Neuronal stem cell (in vitro differentiated cells): ENCODE measurements around the gene MFAP2.
"Not testable (repeated sequence)": the region's sequence is repeated elsewhere in the genome, so short reads cannot be mapped to it uniquely, and the experiment has no call there.

ENCODE experiments used
- DNase-seq: peaks from one replicate; pipeline ENCODE4 v3.0.0-alpha.2; 2013; ENCODE audit warnings: low spot score
- H2AFZ ChIP-seq: one replicate; pipeline ENCODE4 v1.6.1; 2013; ENCODE audit warnings: mild to moderate bottlenecking, low read length, inconsistent platforms
- H2AK5ac ChIP-seq: 2 replicates; pipeline ENCODE4 v1.6.1; 2013; ENCODE audit warnings: low read depth, mild to moderate bottlenecking, inconsistent platforms, low read length, moderate library complexity, mixed read lengths
- H2BK120ac ChIP-seq: 2 replicates; pipeline ENCODE4 v1.6.1; 2013; ENCODE audit warnings: low read depth, mild to moderate bottlenecking, inconsistent platforms, low read length, moderate library complexity, mixed read lengths
- H2BK12ac ChIP-seq: one replicate; pipeline ENCODE4 v1.6.1; 2013; ENCODE audit warnings: low read length, inconsistent platforms
- H2BK15ac ChIP-seq: 2 replicates; pipeline ENCODE4 v1.6.1; 2013; ENCODE audit warnings: mild to moderate bottlenecking, low read length, inconsistent platforms, mixed read lengths
- H2BK5ac ChIP-seq: one replicate; pipeline ENCODE4 v1.6.1; 2013; ENCODE audit warnings: inconsistent platforms, mild to moderate bottlenecking, low read length, moderate library complexity
- H3K14ac ChIP-seq: one replicate; pipeline ENCODE4 v1.6.1; 2013; ENCODE audit warnings: low read length, inconsistent platforms
- H3K18ac ChIP-seq: 2 replicates; pipeline ENCODE4 v1.6.1; 2013; ENCODE audit warnings: low read length, inconsistent platforms
- H3K23ac ChIP-seq: 2 replicates; pipeline ENCODE4 v1.6.1; 2013; ENCODE audit warnings: low read depth, mild to moderate bottlenecking, mixed read lengths, low read length, inconsistent platforms; ENCODE audit not compliant: poor library complexity
- H3K27ac ChIP-seq: replicated peaks from 3 replicates; pipeline ENCODE4 v1.5.1; 2013; ENCODE audit warnings: low read length, inconsistent platforms
- H3K27me3 ChIP-seq, 3 experiments: 2 replicates each; pipeline ENCODE4 v1.6.1; 2013; ENCODE audit warnings: low read length in 3 of 3, mild to moderate bottlenecking in 2 of 3, inconsistent platforms in 1 of 3, low read depth in 1 of 3, mixed read lengths in 1 of 3, moderate library complexity in 1 of 3; ENCODE audit not compliant: control insufficient read depth in 3 of 3, insufficient read depth in 3 of 3
- H3K36me3 ChIP-seq, 2 donors: replicated peaks in 1 of 2; 2 replicates each; pipeline ENCODE4 v1.6.1; 2013; ENCODE audit warnings: low read length in 2 of 2; ENCODE audit not compliant: control insufficient read depth in 2 of 2, insufficient read depth in 2 of 2
- H3K4ac ChIP-seq: 2 replicates; pipeline ENCODE4 v1.6.1; 2013; ENCODE audit warnings: inconsistent platforms, mild to moderate bottlenecking, low read length, moderate library complexity
- H3K4me1 ChIP-seq, 2 donors: 1 replicate in 1 of 2; 2 replicates in 1 of 2; pipeline ENCODE4 v1.6.1; 2013; ENCODE audit warnings: low read length in 2 of 2, low read depth in 1 of 2; ENCODE audit not compliant: control insufficient read depth in 2 of 2, insufficient read depth in 1 of 2
- H3K4me2 ChIP-seq: one replicate; pipeline ENCODE4 v1.6.1; 2013; ENCODE audit warnings: mild to moderate bottlenecking, low read length, inconsistent platforms; ENCODE audit not compliant: insufficient read depth, poor library complexity, severe bottlenecking
- H3K4me3 ChIP-seq, 2 donors: 2 replicates each; pipeline ENCODE4 v1.5.1; 2013; ENCODE audit warnings: low read length in 2 of 2, mild to moderate bottlenecking in 2 of 2, inconsistent platforms in 1 of 2, moderate library complexity in 1 of 2
- H3K79me1 ChIP-seq: one replicate; pipeline ENCODE4 v1.6.1; 2013; ENCODE audit warnings: low read depth, mild to moderate bottlenecking, inconsistent platforms, low read length, moderate library complexity
- H3K9ac ChIP-seq: one replicate; pipeline ENCODE4 v1.6.1; 2013; ENCODE audit warnings: mild to moderate bottlenecking, low read depth, low read length, inconsistent platforms; ENCODE audit not compliant: poor library complexity
- H3K9me3 ChIP-seq, 2 donors: replicated peaks in 1 of 2; 2 replicates each; pipeline versions ENCODE3 to v1.6.1; 2013; ENCODE audit warnings: low read length in 2 of 2, mild to moderate bottlenecking in 2 of 2, inconsistent platforms in 1 of 2, low read depth in 1 of 2, mixed read lengths in 1 of 2, moderate library complexity in 1 of 2; ENCODE audit not compliant: control insufficient read depth in 2 of 2, insufficient read depth in 1 of 2
- H4K8ac ChIP-seq: one replicate; pipeline ENCODE4 v1.6.1; 2013; ENCODE audit warnings: low read depth, mild to moderate bottlenecking, inconsistent platforms, low read length, moderate library complexity
- H4K91ac ChIP-seq: one replicate; pipeline ENCODE4 v1.6.1; 2013; ENCODE audit warnings: low read length, low read depth, mild to moderate bottlenecking, inconsistent platforms; ENCODE audit not compliant: poor library complexity
- WGBS, 2 donors: extraction: QIAGEN DNeasy Blood & Tissue Kit; methylation state at CpG; one replicate each; pipeline ENCODE4 v1.1.7; 2013; ENCODE audit warnings: missing lambda C conversion rate in 2 of 2, mixed read lengths in 1 of 2; ENCODE audit not compliant: insufficient read length in 2 of 2, insufficient replicate concordance in 1 of 2; ENCODE audit errors: extremely low coverage in 2 of 2; 5-methylcytosine and 5-hydroxymethylcytosine counted together

MFAP2 gene

DNA sequence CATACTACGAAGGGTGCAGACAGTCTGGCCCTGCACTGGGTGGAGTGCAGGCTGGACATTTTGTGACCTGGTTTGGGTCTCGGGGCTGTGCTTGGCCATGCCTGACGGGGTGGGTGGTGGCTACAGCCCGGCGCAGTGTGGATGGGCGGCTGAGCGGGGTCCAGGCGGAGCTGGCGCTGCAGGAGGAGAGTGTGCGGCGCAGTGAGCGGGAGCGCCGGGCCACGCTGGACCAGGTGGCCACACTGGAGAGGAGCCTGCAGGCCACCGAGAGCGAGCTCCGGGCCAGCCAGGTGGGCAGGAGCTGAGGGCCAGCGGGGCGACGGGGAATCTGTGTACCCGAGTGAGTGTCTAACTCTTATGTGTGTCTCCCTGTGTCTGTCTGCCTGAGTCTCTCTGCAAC, 14.1 kb downstream of the MFAP2 start:
- H2BK5ac ChIP-seq, result peak overlapping the region; percentile 75
- H2BK12ac ChIP-seq, result no peak overlapping the region
- H2AK5ac ChIP-seq, result no peak overlapping the region
- H3K27me3 ChIP-seq, result no peaks in the 10 kb centered on the region
- H2AFZ ChIP-seq, result no peak overlapping the region
- H2BK15ac ChIP-seq, result no peak overlapping the region
- peaks cover 40 to 49% of the 10 kb centered on the region in 2 donors for H3K36me3 ChIP-seq
- peak overlapping the region; percentile 40 for H3K9ac ChIP-seq
- no peak overlapping the region for H3K4ac ChIP-seq
- no peak overlapping the region for H3K4me2 ChIP-seq
- no peak overlapping the region for H2BK120ac ChIP-seq
- H4K91ac ChIP-seq, result no peak overlapping the region
- DNase-seq, result no peak
- H3K4me3 ChIP-seq, result no peak overlapping the region
- H3K14ac ChIP-seq, result no peak overlapping the region
- H3K79me1 ChIP-seq, result peaks cover 5% of the 10 kb centered on the region
- no peak overlapping the region for H3K27ac ChIP-seq
- whole genome bisulfite sequencing, 2 donors, result no CpG with 5 or more reads among the region's 22 CpGs
- peak overlapping the region; percentile 73 for H3K23ac ChIP-seq
- no peak overlapping the region for H3K18ac ChIP-seq
- peaks cover 0 to 2% of the 10 kb centered on the region in 2 donors for H3K4me1 ChIP-seq
- no peaks in the 10 kb centered on the region for H3K9me3 ChIP-seq
- H4K8ac ChIP-seq, result no peak overlapping the region

DNA sequence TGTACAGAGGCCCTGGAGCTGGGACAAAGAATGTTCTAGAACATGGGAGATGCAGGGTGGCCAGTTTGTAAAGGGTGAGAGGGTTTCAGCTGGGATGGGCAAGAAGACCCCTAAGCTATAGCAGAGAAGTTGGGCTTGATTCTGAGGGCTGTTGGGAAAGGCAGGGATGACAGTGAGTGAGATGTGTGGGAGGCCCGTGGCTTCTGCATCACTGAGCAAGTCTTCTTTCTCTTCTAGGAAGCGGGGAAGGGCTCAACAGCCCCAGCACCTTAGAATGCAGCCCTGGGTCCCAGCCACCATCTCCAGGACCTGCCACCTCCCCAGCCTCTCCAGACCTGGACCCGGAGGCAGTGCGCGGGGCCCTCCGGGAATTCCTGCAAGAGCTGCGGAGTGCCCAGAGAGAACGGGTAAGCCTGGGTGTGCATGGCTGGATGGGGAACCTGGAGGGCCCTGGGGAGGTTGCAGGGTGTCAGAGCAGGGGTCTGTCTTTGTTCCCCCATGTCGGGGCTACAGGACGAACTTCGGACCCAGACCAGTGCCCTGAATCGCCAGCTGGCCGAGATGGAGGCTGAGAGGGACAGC, 14.8 kb downstream of the MFAP2 start:
- Histone ChIP-seq H3K9ac (no peak overlapping the region), H3K4me1 (no peaks in the 10 kb centered on the region), H3K36me3 (peaks cover 34 to 45% of the 10 kb centered on the region in 2 donors), H3K27me3 (no peaks in the 10 kb centered on the region), H3K4me3 (no peak overlapping the region), H2AFZ (no peak overlapping the region), H3K27ac (no peak overlapping the region), H2BK5ac (no peak overlapping the region), H3K14ac (no peak overlapping the region), H3K4ac (no peak overlapping the region), H4K8ac (no peak overlapping the region), H2BK15ac (no peak overlapping the region), H3K4me2 (no peak overlapping the region), H2BK12ac (no peak overlapping the region), H3K23ac (peak overlapping the region; percentile 73), H3K18ac (no peak overlapping the region), H2AK5ac (no peak overlapping the region), H3K9me3 (no peaks in the 10 kb centered on the region), H2BK120ac (no peak overlapping the region), H3K79me1 (peaks cover 4% of the 10 kb centered on the region), H4K91ac (no peak overlapping the region)
- no peak for DNase-seq
- WGBS, 2 donors, result no CpG with 5 or more reads among the region's 13 CpGs

DNA sequence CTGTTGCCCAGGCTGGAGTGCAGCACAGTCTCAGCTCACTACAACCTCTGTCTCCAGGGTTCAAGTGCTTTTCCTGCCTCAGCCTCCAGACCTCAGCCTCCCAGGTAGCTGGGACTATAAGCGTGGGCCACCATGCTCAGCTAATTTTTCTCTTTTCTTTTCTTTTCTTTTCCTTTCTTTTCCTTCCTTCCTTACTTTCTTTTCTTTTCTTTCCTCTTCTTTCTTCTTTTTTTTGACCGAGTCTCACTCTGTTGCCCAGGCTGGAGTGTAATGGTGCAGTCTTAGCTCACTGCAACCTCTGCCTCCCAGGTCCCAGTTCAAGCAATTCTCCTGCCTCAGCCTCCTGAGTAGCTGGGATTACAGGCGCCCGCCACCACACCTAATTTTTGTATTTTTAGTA, 16.3 kb downstream of the MFAP2 start:
- H3K79me1 ChIP-seq, H2AK5ac ChIP-seq, H3K23ac ChIP-seq, H2BK120ac ChIP-seq, H3K4me2 ChIP-seq, H4K8ac ChIP-seq, H3K4ac ChIP-seq, H4K91ac ChIP-seq, H3K4me3 ChIP-seq, H3K4me1 ChIP-seq, H2AFZ ChIP-seq, H3K27ac ChIP-seq, H3K14ac ChIP-seq, H2BK15ac ChIP-seq, H2BK5ac ChIP-seq, DNase-seq, H3K9me3 ChIP-seq, H3K27me3 ChIP-seq, H3K18ac ChIP-seq, H2BK12ac ChIP-seq, H3K9ac ChIP-seq: not testable (repeated sequence)
- peaks cover 26 to 44% of the 10 kb centered on the region in 2 donors for H3K36me3 ChIP-seq
- no CpG with 5 or more reads among the region's 4 CpGs for WGBS, 2 donors

DNA sequence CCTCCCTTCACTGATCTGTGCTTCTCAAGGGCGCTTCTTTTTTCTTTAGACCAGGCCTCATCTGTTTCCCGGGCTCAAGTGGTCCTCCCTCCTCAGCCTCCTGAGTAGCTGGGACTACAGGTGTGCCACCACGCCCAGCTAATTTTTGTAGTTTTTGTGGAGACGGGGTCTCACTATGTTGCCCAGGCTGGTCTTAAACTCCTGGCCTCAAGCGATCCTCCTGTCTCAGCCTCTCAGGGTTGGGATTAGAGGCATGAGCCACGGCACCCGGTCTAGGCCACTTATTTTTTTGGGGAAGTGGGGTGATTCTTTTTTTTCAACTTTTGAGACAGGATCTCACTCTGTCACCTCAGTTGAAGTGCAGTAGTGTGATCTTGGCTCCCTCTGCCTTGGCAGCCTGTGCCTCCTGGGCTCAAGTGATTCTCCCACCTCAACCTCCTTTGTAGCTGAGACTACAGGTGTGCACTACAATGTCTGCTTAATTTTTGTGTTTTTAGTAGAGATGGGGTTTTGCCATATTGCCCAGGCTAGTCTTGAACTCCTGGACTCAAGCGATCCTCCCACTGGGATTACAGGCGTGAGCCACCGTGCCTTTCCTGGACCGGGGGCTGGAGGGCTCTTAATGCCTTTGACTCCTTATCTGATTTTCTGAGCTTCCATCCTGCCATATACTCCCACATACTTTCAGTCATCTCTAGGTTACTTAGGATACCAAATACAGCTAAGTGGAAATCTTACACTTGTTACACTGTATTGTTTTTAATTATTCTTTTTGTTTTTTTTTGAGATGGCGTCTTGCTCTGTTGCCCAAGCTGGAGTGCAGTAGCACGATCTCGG, 18.9 kb downstream of the MFAP2 start:
- Histone ChIP-seq H3K27ac (no peak overlapping the region), H3K9me3 (no peaks in the 10 kb centered on the region), H2BK5ac (no peak overlapping the region), H3K4me2 (peak overlapping the region; percentile 52), H3K4ac (peak overlapping the region; percentile 84), H2BK15ac (no peak overlapping the region), H3K4me1 (no peaks in the 10 kb centered on the region), H4K91ac (no peak overlapping the region), H4K8ac (no peak overlapping the region), H3K23ac (no peak overlapping the region), H3K4me3 (no peak overlapping the region), H3K18ac (no peak overlapping the region), H3K27me3 (no peaks in the 10 kb centered on the region), H3K14ac (no peak overlapping the region), H2BK12ac (no peak overlapping the region), H3K36me3 (peaks cover 22 to 49% of the 10 kb centered on the region in 2 donors), H2AK5ac (peak overlapping the region; percentile 2), H3K9ac (no peak overlapping the region), H2BK120ac (no peak overlapping the region), H3K79me1 (peaks cover 4% of the 10 kb centered on the region), H2AFZ (no peak overlapping the region)
- WGBS, 2 donors, result no CpG with 5 or more reads among the region's 14 CpGs
- no peak for DNase-seq
